HG03064 (cell line): Measurements from ENCODE around the gene AMIGO2.
"Not testable (repeated sequence)": the region's sequence is repeated elsewhere in the genome, so short reads cannot be mapped to it uniquely, and the experiment has no call there.

ENCODE experiments used
- ATAC-seq: cut with Tn5 transposase; IDR thresholded peaks from one replicate; pipeline ENCODE4 v1.9.1; 2021; ENCODE audit warnings: low read depth; ENCODE audit not compliant: unreplicated experiment

The AMIGO2 gene

DNA sequence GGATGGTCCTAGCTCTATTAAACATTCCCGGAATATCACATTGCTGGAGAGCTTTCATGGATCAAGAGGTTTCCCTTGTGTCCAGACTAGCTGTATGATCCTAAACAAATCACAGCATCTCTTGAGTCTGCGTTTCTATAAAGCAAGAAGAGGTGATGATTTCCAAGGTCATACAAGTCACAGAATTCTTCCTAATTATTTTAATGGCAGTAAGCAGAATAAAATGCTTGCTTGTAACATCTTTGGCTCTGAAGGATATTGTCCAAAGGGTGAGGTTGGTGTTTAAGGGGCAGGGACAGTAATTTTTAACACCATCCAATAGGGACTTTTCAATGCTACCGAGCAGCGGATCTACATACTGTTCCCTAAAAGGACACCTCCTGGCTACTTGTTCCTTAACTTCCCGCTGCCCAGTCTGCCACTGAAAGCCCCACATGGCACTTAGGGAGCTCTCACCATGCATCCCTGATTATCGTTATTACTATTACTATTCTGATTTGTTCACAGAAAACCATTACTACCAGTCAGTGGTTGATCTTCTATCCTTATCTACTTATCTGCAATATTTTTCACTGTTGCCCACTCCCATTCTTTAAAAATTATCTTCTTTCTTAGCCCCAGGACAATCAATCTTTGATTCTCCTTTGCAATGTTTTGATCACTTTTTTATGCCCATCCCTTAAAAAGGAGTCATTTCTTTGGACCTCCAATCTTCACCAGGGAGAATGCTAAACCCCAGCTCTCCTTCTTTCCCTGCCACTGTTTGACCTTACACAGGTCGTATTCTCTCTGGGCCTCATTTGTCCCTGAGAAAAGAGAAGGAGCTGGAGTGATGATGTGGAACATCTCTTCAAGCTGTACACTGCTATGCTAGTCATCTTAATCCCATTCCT, 4.3 kb downstream of the AMIGO2 start:
- no peak for ATAC-seq

DNA sequence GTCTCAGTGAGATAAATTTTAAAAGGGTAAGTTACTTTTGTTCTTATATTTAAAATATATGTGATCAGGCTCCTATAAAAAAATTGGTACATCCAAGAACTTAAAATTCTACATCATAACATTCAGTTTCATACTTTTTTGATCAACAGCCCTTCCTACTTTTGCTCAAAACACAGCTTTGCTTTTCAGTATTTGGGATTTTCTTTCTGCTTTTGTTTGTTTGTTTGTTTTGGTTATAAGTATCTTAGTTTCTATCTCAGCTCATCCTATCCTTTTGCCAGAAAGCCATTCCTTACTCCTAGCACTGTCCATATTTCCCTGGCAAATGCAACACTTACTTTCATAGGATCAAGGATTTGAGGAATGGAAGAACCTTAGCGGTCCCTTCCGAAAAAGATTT, 5.0 kb downstream of the AMIGO2 start:
- ATAC-seq, result no peak

GRCh38 chr12:47073951-47074350, 5.8 kb downstream of the AMIGO2 start:
- no peak for ATAC-seq

- no peak for ATAC-seq
Observed at GRCh38 chr12:47071241-47071852, 8.4 kb downstream of the AMIGO2 start.

DNA sequence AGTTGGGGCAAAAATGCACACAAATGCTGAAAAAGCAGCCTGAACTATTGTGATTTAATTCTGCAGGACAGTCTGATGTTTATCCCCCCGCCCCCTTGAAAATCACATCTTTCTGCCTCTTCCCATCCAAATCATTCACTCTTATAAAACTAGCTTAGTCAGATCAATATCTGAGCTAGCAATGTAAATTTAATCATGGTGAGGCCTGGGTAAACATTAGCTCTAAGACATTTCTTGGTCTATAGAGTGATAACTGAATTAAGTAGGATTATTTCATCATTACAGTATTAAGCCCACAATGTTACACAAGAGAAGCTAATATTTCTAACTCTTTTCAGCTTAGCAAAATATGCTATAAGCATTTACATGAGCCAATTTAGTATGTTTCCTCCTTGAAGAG, 9.4 kb downstream of the AMIGO2 start:
- ATAC-seq, result no peak

DNA sequence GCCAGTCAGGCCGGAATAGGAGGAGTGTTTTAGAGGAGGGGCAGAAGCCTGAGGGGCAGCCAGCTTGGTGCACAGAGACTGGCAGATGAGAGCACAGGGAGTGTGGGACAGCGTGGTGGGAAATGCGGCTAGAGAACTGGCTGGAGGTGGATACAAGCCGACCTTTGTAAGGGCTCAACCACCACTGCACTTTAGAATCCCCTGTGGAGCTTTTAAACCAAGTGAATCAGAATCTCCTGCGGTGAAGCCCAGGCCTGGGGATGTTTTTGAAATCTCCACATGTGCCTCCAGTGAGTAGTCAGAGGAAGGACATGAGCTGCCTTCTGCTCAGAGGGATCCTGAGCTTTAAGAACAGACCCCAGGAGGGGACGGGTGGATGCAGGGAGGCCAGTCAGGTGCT, 11.2 kb downstream of the AMIGO2 start:
- ATAC-seq, result no peak

DNA sequence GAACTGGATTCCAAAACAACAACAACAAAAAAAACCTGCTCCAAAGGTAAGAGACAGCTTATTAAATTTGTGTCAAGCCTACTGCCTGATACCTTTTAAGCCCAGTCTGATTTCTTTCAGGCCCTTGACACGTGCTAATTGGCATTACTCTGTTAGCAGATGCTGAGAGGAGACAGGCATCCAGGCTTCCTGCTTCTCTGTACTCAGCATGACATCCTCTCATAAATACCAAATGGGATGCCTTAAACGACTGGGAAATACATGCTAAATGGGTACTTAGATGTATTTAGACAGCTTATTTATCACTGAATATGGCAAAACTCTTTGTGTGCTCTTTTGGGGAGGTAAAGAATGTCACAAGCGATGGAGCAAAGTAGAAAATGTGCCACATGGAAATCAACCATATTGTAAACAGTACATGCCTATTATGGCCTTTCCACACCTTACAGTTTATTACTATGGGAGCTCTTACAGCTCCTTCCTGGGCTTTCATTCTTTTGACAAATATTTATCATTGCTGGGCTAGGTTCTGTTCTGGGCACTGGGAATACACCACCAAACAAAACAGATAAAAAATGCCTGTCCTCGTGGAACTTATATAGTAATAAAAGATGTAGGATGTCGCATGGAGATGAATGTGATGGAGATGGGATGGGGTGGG, 11.9 kb downstream of the AMIGO2 start:
- ATAC-seq, result no peak

- ATAC-seq, result no peak
Observed at GRCh38 chr12:47067176-47067575, 12.6 kb downstream of the AMIGO2 start.

DNA sequence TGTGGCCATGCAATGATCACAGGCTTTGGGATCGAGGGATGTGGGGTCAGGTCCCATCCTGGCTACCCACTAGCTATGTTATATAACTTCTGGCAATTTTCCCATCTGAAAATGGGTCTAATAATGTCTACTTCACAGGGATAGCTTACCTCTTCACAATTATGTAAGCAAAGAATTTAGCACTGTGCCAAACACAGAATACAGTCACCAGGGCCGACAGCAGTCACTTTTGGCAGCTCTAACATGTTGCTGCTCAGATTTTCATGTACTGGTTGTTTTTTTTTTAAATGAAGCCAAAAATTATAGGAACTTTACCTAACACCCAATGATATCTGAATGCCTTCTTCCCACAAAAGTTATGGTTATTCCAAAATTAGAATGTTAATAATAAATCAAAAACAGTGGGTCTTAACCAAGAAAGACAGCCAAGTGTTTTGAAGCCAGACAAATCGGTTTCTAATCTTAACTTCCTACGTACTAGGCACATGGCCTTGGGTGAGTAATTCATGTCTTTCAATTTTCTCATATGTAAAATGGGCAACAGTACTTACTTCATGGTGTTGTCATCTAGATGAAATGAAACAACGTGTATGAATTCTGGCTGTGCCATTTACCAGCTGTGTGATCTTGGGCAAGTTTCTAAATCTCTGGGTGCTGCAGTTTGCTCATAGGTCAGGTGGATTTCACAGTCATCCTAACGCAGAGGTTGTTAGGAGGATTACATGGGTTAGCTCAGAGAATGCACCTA, 13.3 kb downstream of the AMIGO2 start:
- ATAC-seq, result no peak

- ATAC-seq, result no peak
Observed at GRCh38 chr12:47065546-47065945, 14.2 kb downstream of the AMIGO2 start.

DNA sequence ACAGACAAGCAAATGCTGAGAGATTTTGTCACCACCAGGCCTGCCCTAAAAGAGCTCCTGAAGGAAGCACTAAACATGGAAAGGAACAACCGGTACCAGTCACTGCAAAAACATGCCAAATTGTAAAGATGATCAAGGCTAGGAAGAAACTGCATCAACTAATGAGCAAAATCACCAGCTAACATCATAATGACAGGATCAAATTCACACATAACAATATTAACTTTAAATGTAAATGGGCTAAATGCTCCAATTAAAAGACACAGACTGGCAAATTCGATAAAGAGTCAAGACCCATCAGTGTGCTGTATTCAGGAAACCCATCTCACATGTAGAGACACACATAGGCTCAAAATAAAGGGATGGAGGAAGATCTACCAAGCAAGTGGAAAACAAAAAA, 21.1 kb downstream of the AMIGO2 start:
- ATAC-seq, result not testable (repeated sequence)

- not testable (repeated sequence) for ATAC-seq
Observed at GRCh38 chr12:47056944-47057343, 22.8 kb downstream of the AMIGO2 start.

GRCh38 chr12:47055856-47056255, 23.9 kb downstream of the AMIGO2 start:
- not testable (repeated sequence) for ATAC-seq

- no peak for ATAC-seq
Observed at GRCh38 chr12:47054659-47055058, 25.1 kb downstream of the AMIGO2 start.

GRCh38 chr12:47053961-47054360, 25.8 kb downstream of the AMIGO2 start:
- ATAC-seq, result no peak

- ATAC-seq, result no peak
Observed at GRCh38 chr12:47052274-47052673, 27.5 kb downstream of the AMIGO2 start.

- not testable (repeated sequence) for ATAC-seq
Observed at GRCh38 chr12:47051291-47051690, 28.5 kb downstream of the AMIGO2 start.

GRCh38 chr12:47048541-47048940, 31.2 kb downstream of the AMIGO2 start:
- no peak for ATAC-seq

DNA sequence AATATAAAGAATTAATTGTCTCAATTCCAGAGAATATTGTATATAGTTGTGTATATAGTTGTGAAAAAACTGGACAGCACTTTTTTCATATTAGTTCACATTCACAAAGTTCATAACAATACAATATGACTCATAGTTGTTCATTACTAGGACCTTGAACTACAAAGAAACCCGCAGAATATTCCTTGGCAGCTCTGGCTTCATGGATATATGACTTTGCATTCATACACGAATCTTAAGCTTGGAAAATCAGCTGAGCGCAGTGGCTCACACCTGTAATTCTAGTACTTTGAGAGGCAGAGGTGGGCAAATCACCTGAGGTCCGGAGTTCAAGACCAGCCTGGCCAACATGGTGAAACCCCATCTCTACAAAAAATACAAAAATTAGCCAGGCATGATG, 38.4 kb downstream of the AMIGO2 start:
- ATAC-seq, result no peak

DNA sequence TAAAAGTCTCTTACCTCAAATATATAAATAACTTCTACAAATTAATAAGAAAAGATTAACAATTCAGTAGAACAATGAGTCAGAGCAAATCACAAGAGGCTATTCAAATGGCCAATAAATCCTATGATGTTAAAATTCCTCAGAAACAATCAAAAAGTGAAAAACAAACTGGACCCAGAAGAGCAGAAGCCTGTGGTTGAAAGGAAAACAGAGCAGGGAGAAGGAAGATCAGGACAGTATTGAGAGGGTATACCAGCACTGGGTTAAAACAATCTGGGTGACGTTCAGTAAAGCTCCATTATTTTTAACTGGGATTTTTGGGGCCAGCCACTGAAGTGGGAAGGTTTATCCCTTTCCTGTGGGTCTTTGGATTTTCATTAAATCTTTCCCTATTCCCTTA, 40.0 kb downstream of the AMIGO2 start:
- no peak for ATAC-seq

- ATAC-seq, result no peak
Observed at GRCh38 chr12:47039079-47039478, 40.7 kb downstream of the AMIGO2 start.
